AG04450 (cell line): ENCODE measurements around the gene ADAM15. TPM values are rescaled to one million over a fixed set of nuclear protein-coding genes. Genes with fewer than 3 reads are reported as not detected.

ENCODE experiments used
- CTCF ChIA-PET: fragments of 300-600, 350-600 bp; formaldehyde crosslinking; extraction: SDS; loops from one replicate; lab custom pipeline; 2022; ENCODE audit warnings: antibody characterized with exemption, inconsistent platforms; lab: Charles Lee
- POLR2A ChIA-PET: fragments of 350-600 bp; formaldehyde crosslinking; extraction: SDS; loops from one replicate; lab custom pipeline; 2021; ENCODE audit warnings: antibody characterized with exemption, inconsistent platforms; lab: Yijun Ruan, JAX
- DNase-seq: peaks from one replicate; pipeline ENCODE4 v3.0.0-alpha.2; 2011; ENCODE audit warnings: low read depth, low spot score
- H3K27ac ChIP-seq: one replicate; pipeline ENCODE4 v1.5.1; 2012; ENCODE audit warnings: low read depth, low read length, control low read depth
- H3K27me3 ChIP-seq: one replicate; pipeline ENCODE4 v1.6.0; 2012; ENCODE audit warnings: low read length; ENCODE audit not compliant: control insufficient read depth, insufficient read depth
- H3K4me3 ChIP-seq: 2 replicates; pipeline ENCODE4 v1.5.1; 2011; ENCODE audit warnings: mild to moderate bottlenecking, low read depth, low read length, control low read depth
- H3K9me3 ChIP-seq: 2 replicates; pipeline ENCODE4 v1.5.1; 2012; ENCODE audit warnings: low read length; ENCODE audit not compliant: control insufficient read depth, insufficient read depth
- CTCF ChIP-seq: IDR thresholded peaks from 2 replicates; pipeline ENCODE4 v1.5.1; 2011; ENCODE audit warnings: low read depth, low read length, control low read depth, inconsistent platforms
- polyA plus RNA-seq: library from polyadenylated mRNA; depleted of rRNA; stranded (reverse); fragments of >200 nt; gene quantifications from 2 replicates; pipeline ENCODE4 v1.2.3, GENCODE V29; 2011

The ADAM15 gene
- polyA plus RNA-seq, 1 experiment, result 25.9 TPM

- Histone ChIP-seq H3K27me3 (peaks cover 19% of the 10 kb centered on the region), H3K9me3 (no peaks in the 10 kb centered on the region), H3K27ac (no peak overlapping the region), H3K4me3 (no peak overlapping the region)
- no peak for TF ChIP-seq CTCF
- ChIA-PET CTCF (interaction anchor here (0.5 to 6.8 kb wide), 23 partner anchors 8 to 275 kb away, joined by 3 to 317 read pairs (median 7); partner anchors contain the start of genes EFNA3, KRTCAP2, SLC50A1 and TRIM46), POLR2A (interaction anchor here (0.6 to 1.6 kb wide), 3 partner anchors 43 to 81 kb away, joined by 3 to 9 read pairs (median 7); partner anchors contain the start of gene KRTCAP2)
- no peak for DNase-seq
These were observed 41.0 kb downstream of the ADAM15 start for GRCh38 chr1:155092131-155092530.

- no peak overlapping the region for H3K4me3 ChIP-seq
These were observed 41.5 kb downstream of the ADAM15 start for GRCh38 chr1:155092641-155093040.

DNA sequence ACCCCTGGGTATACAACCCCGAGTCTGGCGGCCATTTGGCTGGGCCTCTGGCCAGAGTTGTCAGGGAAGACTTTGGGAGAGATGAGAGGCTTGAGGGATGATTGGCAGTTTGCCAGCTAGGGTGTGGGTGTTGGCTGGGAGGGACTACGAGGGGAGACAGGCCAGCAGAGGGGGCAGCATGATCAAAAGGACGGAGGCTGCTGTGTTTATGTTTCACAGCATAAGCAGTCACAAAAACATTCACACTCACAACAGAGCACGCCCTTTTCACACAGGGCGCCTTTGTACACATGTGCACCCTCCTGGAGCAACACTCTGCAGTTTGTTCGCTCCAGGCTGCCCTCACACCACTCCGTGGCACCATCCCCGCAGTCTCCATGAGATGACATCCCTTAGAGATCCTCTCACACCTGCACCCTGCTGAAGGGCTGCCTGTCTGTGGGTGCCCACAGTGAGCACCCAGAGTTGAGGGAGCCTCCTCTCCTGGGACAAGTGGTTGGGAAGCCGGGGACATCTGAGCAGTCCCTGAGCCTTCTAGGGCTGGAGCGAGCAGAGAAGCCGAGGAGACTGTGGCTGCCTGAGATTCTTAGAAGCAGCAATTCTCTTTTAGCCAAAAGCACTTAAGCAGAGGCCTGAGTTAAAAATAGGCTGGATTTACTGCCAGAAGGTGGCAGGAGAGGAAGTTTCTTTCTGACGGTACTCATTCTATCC is 43.0 kb downstream of the ADAM15 start:
- no peak overlapping the region for H3K4me3 ChIP-seq
- peak; percentile 56 for TF ChIP-seq CTCF
- ChIA-PET POLR2A (no interaction called here), CTCF (interaction anchor here (2.4 to 6.8 kb wide), 3 partner anchors 9 to 74 kb away, joined by 16 to 317 read pairs (median 28); partner anchors contain the start of genes KRTCAP2 and TRIM46)
- DNase-seq, result no peak
- no peaks in the 10 kb centered on the region for H3K9me3 ChIP-seq
- peak overlapping the region; percentile 11 for H3K27ac ChIP-seq
- H3K27me3 ChIP-seq, result peaks cover 24% of the 10 kb centered on the region

More at GRCh38 chr1:155092641-155093040, 41.5 kb downstream of the ADAM15 start:
- no peak overlapping the region for H3K27ac ChIP-seq
- no peak for TF ChIP-seq CTCF
- no peaks in the 10 kb centered on the region for H3K9me3 ChIP-seq
- DNase-seq, result no peak
- peaks cover 22% of the 10 kb centered on the region for H3K27me3 ChIP-seq
- ChIA-PET POLR2A (no interaction called here), CTCF (interaction anchor here (1.8 to 6.8 kb wide), 2 partner anchors 76 to 83 kb away, joined by 13 to 317 read pairs; partner anchors contain the start of genes KRTCAP2 and TRIM46)

DNA sequence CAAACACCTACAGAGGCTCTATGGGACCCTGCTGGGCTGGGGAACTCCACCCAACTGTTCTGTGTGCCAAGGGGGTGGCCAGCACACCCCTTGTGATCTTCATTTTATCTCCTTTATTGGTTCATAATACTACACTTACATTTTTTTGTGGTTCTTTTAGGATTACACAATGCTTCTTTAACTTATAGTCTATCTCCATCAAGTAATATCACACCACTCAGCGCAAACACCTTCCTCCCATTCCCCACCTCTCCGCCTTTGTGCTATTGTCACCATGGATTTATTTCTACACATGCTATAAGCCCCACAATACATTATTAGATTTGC is 43.5 kb downstream of the ADAM15 start:
- ChIA-PET CTCF (interaction anchor here (1.2 to 2.4 kb wide), 3 partner anchors 9 to 78 kb away, joined by 7 to 28 read pairs (median 16); partner anchors contain the start of gene KRTCAP2), POLR2A (no interaction called here)
- DNase-seq, result no peak
- H3K9me3 ChIP-seq, result no peaks in the 10 kb centered on the region
- H3K4me3 ChIP-seq, result no peak overlapping the region
- H3K27ac ChIP-seq, result peak overlapping the region; percentile 11
- peaks cover 21% of the 10 kb centered on the region for H3K27me3 ChIP-seq
- no peak for TF ChIP-seq CTCF

DNA sequence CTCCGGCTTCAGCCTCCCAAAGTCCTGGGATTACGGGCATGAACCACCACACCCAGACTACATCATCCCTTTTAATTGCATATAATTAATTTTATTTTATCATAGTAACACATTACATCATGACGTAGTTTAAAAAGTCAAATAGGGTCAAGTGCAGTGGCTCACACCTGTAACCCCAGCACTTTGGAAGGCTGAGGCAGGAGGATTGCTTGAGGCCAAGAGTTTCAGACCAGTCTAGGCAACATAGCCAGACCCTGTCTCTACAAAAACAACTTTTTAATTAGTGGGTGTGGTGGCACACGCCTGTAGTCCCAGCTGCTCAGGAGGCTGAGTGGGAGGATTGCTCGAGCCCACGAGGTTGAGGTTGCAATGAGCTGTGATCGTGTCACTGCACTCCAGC is 48.2 kb downstream of the ADAM15 start:
- H3K27me3 ChIP-seq, result peaks cover 14% of the 10 kb centered on the region
- POLR2A ChIA-PET, result no interaction called here
- H3K9me3 ChIP-seq, result no peaks in the 10 kb centered on the region
- H3K27ac ChIP-seq, result no peak overlapping the region
- TF ChIP-seq CTCF, result no peak
- DNase-seq, result no peak
- CTCF ChIA-PET, result interaction anchor here (1.0 to 1.9 kb wide), 2 partner anchors 8 to 74 kb away, joined by 4 to 22 read pairs; partner anchors contain the start of gene KRTCAP2
- no peak overlapping the region for H3K4me3 ChIP-seq
